MCF 10A (cell line): ENCODE measurements around the gene RBM24. TPM values are rescaled to one million over a fixed set of nuclear protein-coding genes. Genes with fewer than 3 reads are reported as not detected.

Experiments
- BruUV-seq: library from RNA; stranded (reverse); fragments of 400-500 nt; replicated peaks from 2 replicates; lab custom pipeline; 2021; lab: Mats Ljungman, UMichigan
- CTCF ChIA-PET: fragments of 300-600 bp; sonication (Branson Sonifier 250); formaldehyde crosslinking; extraction: SDS; loops from one replicate; lab custom pipeline; 2021; ENCODE audit warnings: antibody characterized with exemption, inconsistent platforms; lab: Yijun Ruan, JAX
- POLR2A ChIA-PET: fragments of 300-600, 350-650 bp; sonication (Branson Sonifier 250); formaldehyde crosslinking; extraction: SDS; loops from one replicate; lab custom pipeline; 2020; ENCODE audit warnings: antibody characterized with exemption, inconsistent platforms; lab: Yijun Ruan, JAX
- DNase-seq: peaks from one replicate; pipeline ENCODE4 v3.0.0-alpha.2; 2018; ENCODE audit not compliant: unreplicated experiment
- H3K27ac Mint-ChIP-seq: one replicate; pipeline ENCODE4 v1.8.0; 2022; ENCODE audit warnings: mild to moderate bottlenecking, low read depth, mixed read lengths; ENCODE audit not compliant: unreplicated experiment
- H3K27me3 Mint-ChIP-seq: one replicate; pipeline ENCODE4 v1.8.0; 2022; ENCODE audit warnings: mixed read lengths; ENCODE audit not compliant: insufficient read depth, unreplicated experiment
- H3K36me3 Mint-ChIP-seq: one replicate; pipeline ENCODE4 v1.8.0; 2022; ENCODE audit warnings: mild to moderate bottlenecking, moderate library complexity, mixed read lengths; ENCODE audit not compliant: insufficient read depth, unreplicated experiment
- H3K4me1 Mint-ChIP-seq: one replicate; pipeline ENCODE4 v1.8.0; 2022; ENCODE audit warnings: mixed read lengths; ENCODE audit not compliant: insufficient read depth, unreplicated experiment
- H3K4me3 Mint-ChIP-seq: one replicate; pipeline ENCODE4 v1.8.0; 2022; ENCODE audit warnings: mild to moderate bottlenecking, moderate library complexity, mixed read lengths; ENCODE audit not compliant: unreplicated experiment
- H3K9me3 Mint-ChIP-seq: one replicate; pipeline ENCODE4 v1.8.0; 2022; ENCODE audit warnings: mixed read lengths; ENCODE audit not compliant: unreplicated experiment
- intact Hi-C: fragments of 100-400 bp; cut with micrococcal nuclease; formaldehyde crosslinking; loops from 2 replicates; pipeline ENCODE4 v1.14.1; 2022
- total RNA-seq: library from RNA; stranded (reverse); gene quantifications from 2 replicates; pipeline ENCODE4 v1.2.3, GENCODE V29; 2022
- TF ChIP-seq, protein P1 (sequence below): fragments of 200-600 bp; IDR thresholded peaks from one replicate; pipeline ENCODE4 v1.8.0; 2022; ENCODE audit warnings: antibody characterized with exemption, mild to moderate bottlenecking; ENCODE audit not compliant: unreplicated experiment

RBM24 gene
- total RNA-seq, 1 experiment from 2014 or later, result not detected

DNA sequence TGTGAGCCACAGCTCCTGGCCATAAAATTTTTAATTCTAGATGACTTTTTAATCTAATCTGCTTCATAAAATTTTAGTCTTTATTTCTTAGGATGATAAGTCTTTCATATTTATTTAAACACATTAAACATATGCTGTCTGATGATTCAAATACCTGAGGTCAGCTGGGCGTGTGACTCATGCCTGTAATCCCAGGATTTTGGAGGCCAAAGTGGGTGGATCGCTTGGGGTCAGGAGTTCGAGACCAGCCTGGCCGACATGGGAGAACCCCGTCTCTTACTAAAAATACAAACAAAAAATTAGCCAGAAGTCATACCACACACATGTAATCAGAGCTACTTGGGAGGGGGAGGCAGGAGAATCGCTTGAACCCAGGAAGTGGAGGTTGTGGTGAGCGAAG is 53.1 kb downstream of the RBM24 start:
- H3K27me3 Mint-ChIP-seq, result no peaks in the 10 kb centered on the region
- H3K4me1 Mint-ChIP-seq, result no peaks in the 10 kb centered on the region
- H3K4me3 Mint-ChIP-seq, result no peak overlapping the region
- no peaks in the 10 kb centered on the region for H3K36me3 Mint-ChIP-seq
- TF ChIP-seq, protein P1, sequence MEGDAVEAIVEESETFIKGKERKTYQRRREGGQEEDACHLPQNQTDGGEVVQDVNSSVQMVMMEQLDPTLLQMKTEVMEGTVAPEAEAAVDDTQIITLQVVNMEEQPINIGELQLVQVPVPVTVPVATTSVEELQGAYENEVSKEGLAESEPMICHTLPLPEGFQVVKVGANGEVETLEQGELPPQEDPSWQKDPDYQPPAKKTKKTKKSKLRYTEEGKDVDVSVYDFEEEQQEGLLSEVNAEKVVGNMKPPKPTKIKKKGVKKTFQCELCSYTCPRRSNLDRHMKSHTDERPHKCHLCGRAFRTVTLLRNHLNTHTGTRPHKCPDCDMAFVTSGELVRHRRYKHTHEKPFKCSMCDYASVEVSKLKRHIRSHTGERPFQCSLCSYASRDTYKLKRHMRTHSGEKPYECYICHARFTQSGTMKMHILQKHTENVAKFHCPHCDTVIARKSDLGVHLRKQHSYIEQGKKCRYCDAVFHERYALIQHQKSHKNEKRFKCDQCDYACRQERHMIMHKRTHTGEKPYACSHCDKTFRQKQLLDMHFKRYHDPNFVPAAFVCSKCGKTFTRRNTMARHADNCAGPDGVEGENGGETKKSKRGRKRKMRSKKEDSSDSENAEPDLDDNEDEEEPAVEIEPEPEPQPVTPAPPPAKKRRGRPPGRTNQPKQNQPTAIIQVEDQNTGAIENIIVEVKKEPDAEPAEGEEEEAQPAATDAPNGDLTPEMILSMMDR, result no peak
- intact Hi-C loops, result no loop called here
- no TSS peak for BruUV-seq
- H3K9me3 Mint-ChIP-seq, result no peaks in the 10 kb centered on the region
- no peak overlapping the region for H3K27ac Mint-ChIP-seq
- ChIA-PET CTCF (no interaction called here), POLR2A (interaction anchor here (0.9 kb wide), 1 partner anchor 16 kb away, joined by 3 read pairs; no protein-coding TSS in a partner anchor)
- peak; percentile 33 for DNase-seq

DNA sequence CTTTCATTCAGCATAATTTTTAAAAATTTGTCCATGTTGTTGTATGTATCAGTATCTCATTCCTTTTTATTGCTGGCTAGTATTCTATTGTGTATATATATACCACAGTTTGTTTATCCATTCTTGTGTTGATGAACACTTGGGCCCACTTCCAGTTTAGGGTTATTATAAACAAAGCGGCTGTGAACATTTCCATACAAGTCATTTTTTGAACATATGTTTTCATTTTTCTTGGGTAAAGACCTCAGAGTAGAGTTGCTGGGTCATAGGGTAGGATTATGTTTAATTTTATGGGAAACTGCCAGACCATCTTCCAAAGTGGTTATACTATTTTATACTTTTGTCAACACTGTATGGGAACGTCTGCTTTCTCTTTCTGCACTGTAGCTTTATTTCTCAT is 55.3 kb downstream of the RBM24 start:
- H3K9me3 Mint-ChIP-seq, result no peaks in the 10 kb centered on the region
- H3K4me1 Mint-ChIP-seq, result no peaks in the 10 kb centered on the region
- ChIA-PET POLR2A (no interaction called here), CTCF (interaction anchor here (0.6 kb wide), 1 partner anchor 1220 kb away, joined by 6 read pairs; no protein-coding TSS in a partner anchor)
- no peaks in the 10 kb centered on the region for H3K36me3 Mint-ChIP-seq
- no peak overlapping the region for H3K27ac Mint-ChIP-seq
- H3K27me3 Mint-ChIP-seq, result no peaks in the 10 kb centered on the region
- no TSS peak for BruUV-seq
- H3K4me3 Mint-ChIP-seq, result no peak overlapping the region
- no peak for DNase-seq
- TF ChIP-seq, protein P1, result no peak
- intact Hi-C loops, result no loop called here

DNA sequence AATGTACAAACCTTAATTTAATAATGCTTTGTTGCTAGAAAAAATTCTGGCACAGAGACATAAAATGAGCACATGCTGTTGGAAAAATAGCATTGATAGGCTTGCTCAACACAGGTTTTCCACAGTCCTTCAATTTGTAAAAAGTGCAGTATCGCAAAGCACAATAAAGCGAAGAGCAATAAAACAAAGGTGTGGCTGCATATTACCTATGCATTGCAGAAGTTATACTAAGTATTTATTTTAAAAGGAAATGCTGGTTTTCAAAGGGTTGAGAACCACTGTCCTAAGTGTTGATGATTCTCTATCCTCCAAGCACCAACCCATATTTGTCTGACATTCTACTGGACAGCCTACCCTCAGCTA is 58.1 kb downstream of the RBM24 start:
- H3K36me3 Mint-ChIP-seq, result no peaks in the 10 kb centered on the region
- H3K9me3 Mint-ChIP-seq, result no peaks in the 10 kb centered on the region
- intact Hi-C loops, result no loop called here
- no TSS peak for BruUV-seq
- TF ChIP-seq, protein P1, result no peak
- DNase-seq, result no peak
- H3K27me3 Mint-ChIP-seq, result no peaks in the 10 kb centered on the region
- no peak overlapping the region for H3K4me3 Mint-ChIP-seq
- ChIA-PET CTCF (no interaction called here), POLR2A (no interaction called here)
- H3K27ac Mint-ChIP-seq, result no peak overlapping the region
- H3K4me1 Mint-ChIP-seq, result no peaks in the 10 kb centered on the region

DNA sequence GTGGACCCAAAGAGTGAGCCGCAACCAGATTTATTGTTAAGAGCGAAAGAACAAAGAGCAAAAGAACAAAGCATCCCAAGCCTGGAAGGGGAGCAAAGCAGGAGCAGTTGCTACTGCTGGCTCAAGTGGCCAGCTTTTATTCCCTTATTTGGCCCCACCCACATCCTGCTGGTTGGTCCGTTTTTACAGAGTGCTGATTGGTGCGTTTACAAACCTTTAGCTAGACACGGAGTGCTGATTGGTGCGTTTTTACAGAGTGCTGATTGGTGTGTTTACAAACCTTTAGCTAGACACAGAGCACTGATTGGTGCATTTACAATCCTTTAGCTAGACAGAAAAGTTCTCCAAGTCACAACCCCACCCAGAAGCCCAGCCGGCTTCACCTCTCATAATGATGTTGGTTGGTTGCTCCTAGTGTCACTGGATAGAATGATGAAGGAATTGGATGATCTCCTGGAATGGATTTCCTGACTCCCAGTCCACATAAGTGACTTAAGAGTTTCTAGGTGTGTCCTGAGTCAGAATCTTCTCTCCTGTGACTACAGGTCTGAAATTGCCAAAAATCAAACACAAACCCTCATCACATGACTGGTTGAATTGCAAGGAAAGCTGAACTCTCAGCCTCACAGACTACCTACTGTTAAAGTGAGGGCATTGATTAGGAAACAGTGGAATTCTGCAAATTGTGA is 60.1 kb downstream of the RBM24 start:
- H3K27me3 Mint-ChIP-seq, result no peaks in the 10 kb centered on the region
- no peak overlapping the region for H3K27ac Mint-ChIP-seq
- H3K36me3 Mint-ChIP-seq, result no peaks in the 10 kb centered on the region
- no TSS peak for BruUV-seq
- H3K9me3 Mint-ChIP-seq, result no peaks in the 10 kb centered on the region
- no peaks in the 10 kb centered on the region for H3K4me1 Mint-ChIP-seq
- no peak overlapping the region for H3K4me3 Mint-ChIP-seq
- no peak for DNase-seq
- intact Hi-C loops, result no loop called here
- TF ChIP-seq, protein P1, result no peak
- CTCF ChIA-PET, result interaction anchor here (0.6 kb wide), 1 partner anchor 401 kb away, joined by 3 read pairs; no protein-coding TSS in a partner anchor
- POLR2A ChIA-PET, result no interaction called here
